GM23338 (cell line): Measurements from ENCODE around the gene SEMA4A.

Source experiments
- CREB1 ChIP-seq: fragments of 250-450 bp; sonication (Bioruptor Pico); IDR thresholded peaks from 2 replicates; pipeline ENCODE4 v1.5.0; 2020; ENCODE audit warnings: low read depth, mild to moderate bottlenecking, moderate library complexity
- CTCF ChIP-seq, 2 experiments: fragments of 200-600 bp in 1 of 2; sonication (generic) in 1 of 2; conservative IDR thresholded peaks; 2 replicates each; pipeline versions ENCODE4 v1.5.1 to v1.6.1; 2016 to 2017; ENCODE audit warnings: antibody characterized with exemption in 2 of 2, low read depth in 2 of 2, mild to moderate bottlenecking in 2 of 2, moderate library complexity in 1 of 2
- EZH2phosphoT487 ChIP-seq: fragments of 200-600 bp; sonication (generic); IDR thresholded peaks from one replicate; pipeline ENCODE4 v1.8.1; 2018; ENCODE audit warnings: antibody characterized with exemption; ENCODE audit not compliant: unreplicated experiment
- NANOG ChIP-seq: IDR thresholded peaks from 2 replicates; pipeline ENCODE4 v1.6.1; 2016; ENCODE audit warnings: antibody characterized with exemption, borderline replicate concordance
- POLR2AphosphoS5 ChIP-seq: IDR thresholded peaks from 2 replicates; pipeline ENCODE4 v1.6.1; 2016; ENCODE audit warnings: antibody characterized with exemption, low read depth
- REST ChIP-seq: IDR thresholded peaks from one replicate; pipeline ENCODE4 v1.6.1; 2018; ENCODE audit warnings: antibody characterized with exemption; ENCODE audit not compliant: unreplicated experiment

- TF ChIP-seq CTCF (conservative IDR thresholded peaks at IDR 0.05; ENCODE audit: low read depth in 2 of 2): no peak
- no peak for TF ChIP-seq EZH2phosphoT487
- TF ChIP-seq NANOG: no peak
- TF ChIP-seq REST: no peak
- TF ChIP-seq POLR2AphosphoS5: no peak
- TF ChIP-seq CREB1: no peak
These were observed 72.3 kb downstream of the SEMA4A start for GRCh38 chr1:156225677-156226014.
